IMR-90 (cell line): ENCODE results near the gene C1QC. TPM values are rescaled to one million over a fixed set of nuclear protein-coding genes. Genes with fewer than 3 reads are reported as not detected.

Experiments used
- ATAC-seq: fragments of 200-7000 bp; cut with Tn5 transposase; 2 replicates; pipeline ENCODE4 v1.9.1; 2020; ENCODE audit warnings: low read depth, mild to moderate bottlenecking, moderate library complexity
- BruUV-seq: library from RNA; stranded (reverse); fragments of 400-500 nt; replicated peaks from 2 replicates; lab custom pipeline; 2021; lab: Mats Ljungman, UMichigan
- CTCF ChIA-PET: fragments of 300-600 bp; formaldehyde crosslinking; extraction: SDS; loops from one replicate; lab custom pipeline; 2021; ENCODE audit warnings: antibody characterized with exemption; lab: Yijun Ruan, JAX
- POLR2A ChIA-PET: fragments of 300-600 bp; sonication (Branson Sonifier 250); formaldehyde crosslinking; loops from one replicate; lab custom pipeline; 2022; ENCODE audit warnings: antibody characterized with exemption; ENCODE audit not compliant: unreplicated experiment; lab: Charles Lee
- DNase-seq: peaks from one replicate; pipeline ENCODE4 v3.0.0; 2013
- H2AFZ ChIP-seq: replicated peaks from 2 replicates; pipeline ENCODE3; 2013; ENCODE audit warnings: low read length, mild to moderate bottlenecking; ENCODE audit not compliant: poor library complexity
- H2AK5ac ChIP-seq: 2 replicates; pipeline ENCODE4 v1.6.1; 2013; ENCODE audit warnings: low read depth, low read length, inconsistent platforms
- H2AK9ac ChIP-seq: replicated peaks from 2 replicates; pipeline ENCODE3; 2013; ENCODE audit warnings: mild to moderate bottlenecking, low read depth, low read length, moderate library complexity; ENCODE audit not compliant: poor library complexity
- H2BK120ac ChIP-seq: 2 replicates; pipeline ENCODE4 v1.6.1; 2013; ENCODE audit warnings: low read depth, low read length, inconsistent platforms
- H2BK15ac ChIP-seq: 3 replicates; pipeline ENCODE4 v1.6.1; 2013; ENCODE audit warnings: low read depth, low read length, inconsistent platforms
- H2BK20ac ChIP-seq: 2 replicates; pipeline ENCODE4 v1.6.1; 2013; ENCODE audit warnings: low read depth, mild to moderate bottlenecking, inconsistent platforms, low read length, moderate library complexity
- H2BK5ac ChIP-seq: 2 replicates; pipeline ENCODE4 v1.6.1; 2013; ENCODE audit warnings: mild to moderate bottlenecking, low read depth, low read length, inconsistent platforms; ENCODE audit not compliant: poor library complexity, severe bottlenecking
- H3K14ac ChIP-seq: replicated peaks from 2 replicates; pipeline ENCODE4 v1.6.1; 2013; ENCODE audit warnings: low read depth, low read length, inconsistent platforms
- H3K18ac ChIP-seq: 2 replicates; pipeline ENCODE4 v1.6.1; 2013; ENCODE audit warnings: low read depth, low read length, control low read depth
- H3K23ac ChIP-seq: 2 replicates; pipeline ENCODE4 v1.6.1; 2013; ENCODE audit warnings: low read depth, low read length, inconsistent platforms
- H3K27ac ChIP-seq: 2 replicates; pipeline ENCODE4 v1.5.1; 2013; ENCODE audit warnings: mild to moderate bottlenecking, control low read depth, low read length; ENCODE audit not compliant: insufficient read depth
- H3K27me3 ChIP-seq: 2 replicates; pipeline ENCODE4 v1.6.1; 2013; ENCODE audit warnings: low read length; ENCODE audit not compliant: control insufficient read depth, insufficient read depth
- H3K36me3 ChIP-seq: 2 replicates; pipeline ENCODE4 v1.6.1; 2013; ENCODE audit warnings: low read length, mixed read lengths; ENCODE audit not compliant: control insufficient read depth, insufficient read depth
- H3K4ac ChIP-seq: 2 replicates; pipeline ENCODE4 v1.6.1; 2013; ENCODE audit warnings: low read depth, low read length, inconsistent platforms
- H3K4me1 ChIP-seq: 2 replicates; pipeline ENCODE4 v1.6.1; 2013; ENCODE audit warnings: low read length, mixed read lengths; ENCODE audit not compliant: control insufficient read depth, insufficient read depth
- H3K4me2 ChIP-seq: 2 replicates; pipeline ENCODE4 v1.6.1; 2013; ENCODE audit warnings: low read depth, mild to moderate bottlenecking, control low read depth, low read length, moderate library complexity
- H3K4me3 ChIP-seq: 2 replicates; pipeline ENCODE4 v1.5.1; 2013; ENCODE audit warnings: low read depth, mild to moderate bottlenecking, control low read depth, low read length, moderate library complexity; ENCODE audit not compliant: insufficient read depth
- H3K56ac ChIP-seq: 2 replicates; pipeline ENCODE4 v1.6.1; 2013; ENCODE audit warnings: low read length, inconsistent platforms; ENCODE audit not compliant: insufficient read depth; ENCODE audit errors: extremely low read depth
- H3K79me1 ChIP-seq, 2 experiments: 2 replicates each; pipeline ENCODE4 v1.6.1; 2013; ENCODE audit warnings: low read length in 2 of 2, inconsistent platforms in 1 of 2, low read depth in 1 of 2
- H3K9ac ChIP-seq: 2 replicates; pipeline ENCODE4 v1.6.1; 2013; ENCODE audit warnings: low read depth, low read length, control low read depth
- H3K9me1 ChIP-seq: 2 replicates; pipeline ENCODE4 v1.6.1; 2013; ENCODE audit warnings: low read length, inconsistent platforms; ENCODE audit not compliant: insufficient read depth
- H3K9me3 ChIP-seq: 2 replicates; pipeline ENCODE4 v1.6.1; 2013; ENCODE audit warnings: low read length; ENCODE audit not compliant: control insufficient read depth, insufficient read depth
- H4K20me1 ChIP-seq: 2 replicates; pipeline ENCODE4 v1.6.1; 2013; ENCODE audit warnings: low read length, inconsistent platforms; ENCODE audit not compliant: insufficient read depth
- H4K5ac ChIP-seq: 2 replicates; pipeline ENCODE4 v1.6.1; 2013; ENCODE audit warnings: mild to moderate bottlenecking, low read depth, low read length, control low read depth
- H4K8ac ChIP-seq, 2 experiments: 2 replicates each; pipeline ENCODE4 v1.6.1; 2013; ENCODE audit warnings: low read depth in 2 of 2, low read length in 2 of 2, control low read depth in 1 of 2, inconsistent platforms in 1 of 2
- H4K91ac ChIP-seq: 2 replicates; pipeline ENCODE4 v1.6.1; 2013; ENCODE audit warnings: low read depth, low read length, inconsistent platforms; ENCODE audit not compliant: insufficient read depth
- FOS ChIP-seq: fragments of 150-350 bp; IDR thresholded peaks from 2 replicates; pipeline ENCODE4 v1.6.1; 2016; ENCODE audit warnings: low read depth, low read length
- RCOR1 ChIP-seq: IDR thresholded peaks from 2 replicates; pipeline ENCODE4 v1.6.1; 2012; ENCODE audit warnings: mild to moderate bottlenecking, low read length, improper control_type of control experiment; ENCODE audit not compliant: insufficient replicate concordance
- WGBS, 2 experiments: methylation state at CpG; one replicate each; pipeline versions ENCODE4 v1.1.5 to v1.1.7; 2013; ENCODE audit warnings: missing lambda C conversion rate in 2 of 2; ENCODE audit not compliant: insufficient read length in 1 of 2; ENCODE audit errors: extremely low coverage in 2 of 2; 5-methylcytosine and 5-hydroxymethylcytosine counted together
- dilution Hi-C: fragments of 300-500 bp; cut with HindIII; formaldehyde crosslinking; loops from one replicate; pipeline ENCODE4 v1.14.3; 2018; ENCODE audit warnings: low sequenced_read_pairs; ENCODE audit not compliant: unreplicated experiment
- in situ Hi-C: fragments of 300-500 bp; cut with MboI; formaldehyde crosslinking; loops from 3 replicates; pipeline ENCODE4 v1.14.3; 2019; ENCODE audit warnings: low sequenced_read_pairs, inconsistent platforms, mixed read lengths
- intact Hi-C: fragments of 100-400 bp; cut with micrococcal nuclease; formaldehyde crosslinking; loops from 2 replicates; pipeline ENCODE4 v1.10.0; 2022
- polyA plus RNA-seq, 3 experiments: library from polyadenylated mRNA; depleted of rRNA; stranded (reverse); fragments of >200 nt; gene quantifications; 2 replicates each; pipeline ENCODE4 v1.2.3, GENCODE V29; 2012; ENCODE audit warnings: low replicate concordance in 1 of 3
- total RNA-seq: library from RNA; depleted of rRNA; stranded (reverse); fragments of >200 nt; gene quantifications from 2 replicates; pipeline ENCODE4 v1.2.3, GENCODE V29; 2012

C1QC gene
- total and polyA plus RNA-seq, 2 of the 4 experiments (the other 2 are of a cell fraction): not detected

DNA sequence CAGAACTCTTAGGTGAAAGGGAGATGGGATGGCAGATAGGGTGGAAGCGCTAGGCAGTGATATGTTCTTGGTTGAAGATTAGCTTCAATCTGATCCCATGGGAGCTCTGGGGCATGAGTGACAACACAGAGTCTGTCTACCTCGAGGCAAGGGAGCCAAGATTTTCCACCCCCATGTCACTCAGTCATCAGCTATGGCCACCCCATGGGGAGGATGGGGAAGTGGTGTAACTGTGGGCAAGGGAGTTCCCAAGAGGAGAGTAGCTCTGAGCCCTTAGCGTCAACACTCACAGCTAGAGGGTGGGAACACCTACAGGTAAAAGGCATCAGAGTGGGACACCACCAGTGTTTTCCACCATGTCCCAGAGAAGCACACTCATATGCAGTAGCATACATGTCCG is 37.3 kb upstream of the C1QC start:
- no CpG with 5 or more reads among the region's 4 CpGs for WGBS, 2 experiments
- Histone ChIP-seq H3K18ac (no peak overlapping the region), H2BK120ac (no peak overlapping the region), H4K5ac (no peak overlapping the region), H3K79me1 (no peaks in the 10 kb centered on the region), H3K56ac (no peak overlapping the region), H4K20me1 (0 out of 2 replicates have a peak, but pooled peaks cover 3% of the 10 kb centered on the region), H3K23ac (no peak overlapping the region), H2AK9ac (no peak overlapping the region), H2AK5ac (no peak overlapping the region), H3K27ac (no peak overlapping the region), H3K9ac (no peak overlapping the region), H3K14ac (no peak overlapping the region), H3K4me3 (no peak overlapping the region), H3K9me1 (no peaks in the 10 kb centered on the region), H3K27me3 (peaks cover 48% of the 10 kb centered on the region), H2BK5ac (no peak overlapping the region), H3K9me3 (no peaks in the 10 kb centered on the region), H3K4me2 (no peak overlapping the region), H4K8ac (no peak overlapping the region), H2BK15ac (no peak overlapping the region), H4K91ac (no peak overlapping the region), H2BK20ac (no peak overlapping the region), H2AFZ (no peak overlapping the region), H3K36me3 (no peaks in the 10 kb centered on the region), H3K4ac (no peak overlapping the region), H3K4me1 (no peaks in the 10 kb centered on the region)
- TF ChIP-seq FOS (no peak), RCOR1 (no peak)
- BruUV-seq: no TSS peak
- DNase-seq (no peak), ATAC-seq (no peak)
- in situ Hi-C loops (no loop called here), dilution Hi-C loops (no loop called here), intact Hi-C loops (no loop called here)
- POLR2A ChIA-PET: no interaction called here
- CTCF ChIA-PET: no interaction called here
